Spinal cord (tissue), 10 donors: Measurements from ENCODE around the gene TAMALIN. TPM values are rescaled to one million over a fixed set of nuclear protein-coding genes. Genes with fewer than 3 reads are reported as not detected.

ENCODE experiments used
- DNase-seq, 6 donors: peaks; one replicate each; pipeline versions ENCODE4 v3.0.0 to v3.0.0-alpha.2; 2013 to 2015; ENCODE audit warnings: low spot score in 6 of 6, low read depth in 4 of 6
- H3K27ac ChIP-seq: one replicate; pipeline ENCODE4 v1.5.1; 2013; ENCODE audit warnings: low read depth, low read length, control low read depth
- H3K27me3 ChIP-seq: one replicate; pipeline ENCODE4 v1.6.1; 2013; ENCODE audit warnings: low read length; ENCODE audit not compliant: control insufficient read depth, insufficient read depth
- H3K36me3 ChIP-seq: one replicate; pipeline ENCODE4 v1.6.1; 2013; ENCODE audit warnings: low read length; ENCODE audit not compliant: control insufficient read depth, insufficient read depth
- H3K4me1 ChIP-seq: one replicate; pipeline ENCODE4 v1.6.1; 2013; ENCODE audit warnings: low read length; ENCODE audit not compliant: control insufficient read depth, insufficient read depth
- H3K4me3 ChIP-seq: one replicate; pipeline ENCODE4 v1.5.1; 2013; ENCODE audit warnings: low read depth, low read length, control low read depth
- H3K9me3 ChIP-seq: one replicate; pipeline ENCODE4 v1.6.1; 2013; ENCODE audit warnings: low read length; ENCODE audit not compliant: control insufficient read depth, insufficient read depth
- WGBS: methylation state at CpG from one replicate; pipeline ENCODE4 v1.1.5; 2013; ENCODE audit warnings: missing lambda C conversion rate; ENCODE audit not compliant: insufficient coverage; 5-methylcytosine and 5-hydroxymethylcytosine counted together
- polyA plus RNA-seq, 2 donors: library from polyadenylated mRNA; unstranded; fragments of 120-200 nt; gene quantifications; one replicate each; pipeline ENCODE4 v1.2.1, GENCODE V29; 2013; ENCODE audit not compliant: insufficient read length in 2 of 2
- total RNA-seq, 2 donors: library from RNA; depleted of rRNA in 1 of 2; stranded (reverse); fragments of 120-200 nt in 1 of 2; fragments of >200 nt in 1 of 2; gene quantifications; one replicate each; pipeline versions ENCODE4 v1.2.3 to v1.2.4, GENCODE V29; 2013 to 2014
- donor health status: healthy.

The TAMALIN gene
- total and polyA plus RNA-seq, 4 donors, result 6.6 to 27.1 (median 17.1) TPM

DNA sequence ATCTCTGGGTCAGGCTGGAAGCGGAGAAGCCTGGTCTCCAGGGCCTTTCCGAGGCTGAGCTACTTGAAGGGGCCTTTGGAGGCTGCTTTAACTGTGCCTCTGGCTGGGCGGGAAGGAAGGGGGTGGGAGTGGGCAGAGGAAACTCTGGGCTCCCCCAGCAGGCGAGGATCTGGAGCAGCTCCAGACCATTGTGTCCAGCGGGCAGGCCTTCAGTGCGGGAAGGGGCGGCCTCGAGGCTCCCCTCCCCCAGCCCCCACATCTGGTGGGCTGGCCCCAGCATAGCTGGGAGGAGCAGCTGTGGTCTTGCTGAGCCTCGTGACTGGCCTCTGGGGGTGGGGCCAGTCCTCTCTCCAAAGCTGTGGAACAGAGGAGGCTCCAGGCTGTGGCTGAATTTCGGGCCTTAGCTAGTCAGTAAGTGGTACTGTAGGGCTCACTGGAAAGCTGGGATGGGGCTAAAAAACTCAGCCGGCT, 3.4 kb downstream of the TAMALIN start:
- 25% methylated on average over 6 of the region's 11 CpGs for WGBS
- H3K27me3 ChIP-seq, result peaks cover 22% of the 10 kb centered on the region
- peak overlapping the region; percentile 87 for H3K27ac ChIP-seq
- H3K9me3 ChIP-seq, result no peaks in the 10 kb centered on the region
- H3K36me3 ChIP-seq, result peaks cover 8% of the 10 kb centered on the region
- H3K4me1 ChIP-seq, result peaks cover 63% of the 10 kb centered on the region
- DNase-seq, result peak in 2 of 6 donors; percentile 66 to 90
- H3K4me3 ChIP-seq, result peak overlapping the region; percentile 9

DNA sequence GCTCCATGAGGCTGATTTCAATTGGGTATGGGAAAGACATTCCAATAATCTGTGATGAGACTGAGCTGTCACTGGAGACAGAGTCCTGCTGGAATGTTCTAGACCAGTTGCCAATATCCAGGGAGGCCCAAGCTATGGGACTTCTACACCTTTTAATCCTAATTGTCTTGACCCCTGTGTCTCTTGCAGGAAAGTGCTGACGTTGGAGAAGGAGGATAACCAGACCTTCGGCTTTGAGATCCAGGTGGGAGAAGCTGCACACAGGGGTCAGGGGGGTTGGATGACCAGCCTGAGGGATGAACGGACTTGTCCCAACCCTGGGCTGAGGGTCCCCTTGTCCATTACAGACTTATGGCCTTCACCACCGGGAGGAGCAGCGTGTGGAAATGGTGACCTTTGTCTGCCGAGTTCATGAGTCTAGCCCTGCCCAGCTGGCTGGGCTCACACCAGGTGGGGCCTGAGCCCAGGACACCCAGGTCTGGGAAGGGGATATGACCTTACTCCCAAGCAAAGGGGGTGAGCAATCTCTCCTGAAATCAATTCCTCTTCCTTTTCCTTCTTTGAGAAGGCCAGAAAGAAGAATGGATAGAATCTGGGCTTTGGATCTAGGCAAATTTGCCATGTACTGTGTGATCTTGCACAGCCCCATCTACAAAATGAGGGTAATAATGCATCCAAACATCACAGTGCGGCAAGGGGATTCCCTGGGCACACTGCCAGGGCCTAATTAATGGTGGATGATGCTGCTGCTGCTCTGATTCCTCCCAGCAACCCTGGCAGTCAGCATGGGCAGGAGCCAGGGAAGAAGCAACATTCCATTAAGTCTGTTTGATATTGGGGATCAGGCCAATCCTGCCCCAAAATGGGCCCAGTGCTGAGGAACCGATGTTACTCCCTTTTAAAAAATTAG, 4.2 kb downstream of the TAMALIN start:
- 41% methylated on average over 8 of the region's 8 CpGs for WGBS
- peak overlapping the region; percentile 87 for H3K27ac ChIP-seq

DNA sequence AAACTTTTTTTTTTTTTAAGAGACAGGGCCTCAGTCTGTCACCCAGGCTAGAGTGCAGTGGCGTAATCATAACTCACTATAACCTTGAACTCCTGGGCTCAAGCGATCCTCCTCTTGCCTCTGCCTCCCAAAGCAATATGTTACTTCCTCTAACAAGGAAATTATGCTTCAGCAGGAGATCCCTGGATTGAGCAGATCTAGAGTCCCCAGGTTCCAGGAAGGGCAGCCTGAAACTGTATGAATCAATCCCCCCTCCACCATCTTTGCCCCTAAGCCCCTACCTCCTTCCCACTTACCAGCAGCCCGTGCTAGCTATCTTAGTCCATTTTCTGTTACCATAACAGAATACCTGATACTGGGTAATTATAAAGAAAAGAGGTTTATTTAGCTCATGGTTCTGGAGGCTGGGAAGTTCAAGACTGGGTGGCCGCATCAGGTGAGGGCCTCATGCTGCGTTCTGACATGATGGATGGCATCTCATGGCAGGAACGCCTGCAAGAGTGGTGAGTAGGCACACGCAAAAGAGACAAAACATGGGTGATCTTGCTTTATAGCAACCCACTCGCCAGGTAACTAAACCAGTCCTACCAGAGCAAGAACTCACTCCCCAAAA, 5.0 kb downstream of the TAMALIN start:
- Histone ChIP-seq H3K4me1 (peaks cover 56% of the 10 kb centered on the region), H3K27ac (peak overlapping the region; percentile 87)

More for the DNA sequence above, 4.2 kb downstream of the TAMALIN start:
- DNase-seq, result peak in 5 of 6 donors; percentile 50 to 97 (median 77)
- Histone ChIP-seq H3K9me3 (no peaks in the 10 kb centered on the region), H3K4me3 (peak overlapping the region; percentile 9), H3K4me1 (peaks cover 62% of the 10 kb centered on the region), H3K27me3 (peaks cover 19% of the 10 kb centered on the region), H3K36me3 (peaks cover 9% of the 10 kb centered on the region)

DNA sequence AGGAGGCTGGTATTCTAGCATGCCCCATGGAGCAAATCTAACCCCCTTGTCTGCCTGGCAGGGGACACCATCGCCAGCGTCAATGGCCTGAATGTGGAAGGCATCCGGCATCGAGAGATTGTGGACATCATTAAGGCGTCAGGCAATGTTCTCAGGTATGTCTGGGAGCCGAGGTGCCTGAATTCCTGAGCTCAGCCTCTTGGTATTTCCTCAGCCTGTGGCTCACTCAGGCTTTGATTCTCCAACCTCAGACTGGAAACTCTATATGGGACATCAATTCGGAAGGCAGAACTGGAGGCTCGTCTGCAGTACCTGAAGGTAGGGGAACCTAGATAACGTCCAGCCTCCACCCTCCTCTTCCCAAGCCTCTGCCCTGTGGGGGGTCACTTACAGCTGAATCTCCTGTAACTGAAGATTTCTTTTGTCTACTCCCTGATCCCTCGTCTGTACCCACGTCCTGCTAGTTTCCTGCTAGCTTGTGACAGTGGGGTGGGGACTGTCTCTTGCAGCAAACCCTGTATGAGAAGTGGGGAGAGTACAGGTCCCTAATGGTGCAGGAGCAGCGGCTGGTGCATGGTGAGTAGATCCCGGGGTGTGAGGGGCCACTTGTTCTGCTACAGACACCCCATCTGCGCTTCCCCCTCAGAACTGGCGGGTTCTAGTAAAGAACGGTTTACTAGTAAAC, 7.0 kb downstream of the TAMALIN start:
- peaks cover 9% of the 10 kb centered on the region for H3K36me3 ChIP-seq
- H3K9me3 ChIP-seq, result no peaks in the 10 kb centered on the region
- H3K27ac ChIP-seq, result no peak overlapping the region
- H3K27me3 ChIP-seq, result peaks cover 6% of the 10 kb centered on the region
- 93% methylated on average over 13 of the region's 16 CpGs for WGBS
- peaks cover 42% of the 10 kb centered on the region for H3K4me1 ChIP-seq
- H3K4me3 ChIP-seq, result no peak overlapping the region
- DNase-seq, result no peak

More for the DNA sequence above, 5.0 kb downstream of the TAMALIN start:
- H3K9me3 ChIP-seq, result no peaks in the 10 kb centered on the region
- H3K4me3 ChIP-seq, result no peak overlapping the region
- peaks cover 13% of the 10 kb centered on the region for H3K27me3 ChIP-seq
- DNase-seq, result no peak
- peaks cover 9% of the 10 kb centered on the region for H3K36me3 ChIP-seq
- WGBS, result 88% methylated on average over 6 of the region's 8 CpGs

DNA sequence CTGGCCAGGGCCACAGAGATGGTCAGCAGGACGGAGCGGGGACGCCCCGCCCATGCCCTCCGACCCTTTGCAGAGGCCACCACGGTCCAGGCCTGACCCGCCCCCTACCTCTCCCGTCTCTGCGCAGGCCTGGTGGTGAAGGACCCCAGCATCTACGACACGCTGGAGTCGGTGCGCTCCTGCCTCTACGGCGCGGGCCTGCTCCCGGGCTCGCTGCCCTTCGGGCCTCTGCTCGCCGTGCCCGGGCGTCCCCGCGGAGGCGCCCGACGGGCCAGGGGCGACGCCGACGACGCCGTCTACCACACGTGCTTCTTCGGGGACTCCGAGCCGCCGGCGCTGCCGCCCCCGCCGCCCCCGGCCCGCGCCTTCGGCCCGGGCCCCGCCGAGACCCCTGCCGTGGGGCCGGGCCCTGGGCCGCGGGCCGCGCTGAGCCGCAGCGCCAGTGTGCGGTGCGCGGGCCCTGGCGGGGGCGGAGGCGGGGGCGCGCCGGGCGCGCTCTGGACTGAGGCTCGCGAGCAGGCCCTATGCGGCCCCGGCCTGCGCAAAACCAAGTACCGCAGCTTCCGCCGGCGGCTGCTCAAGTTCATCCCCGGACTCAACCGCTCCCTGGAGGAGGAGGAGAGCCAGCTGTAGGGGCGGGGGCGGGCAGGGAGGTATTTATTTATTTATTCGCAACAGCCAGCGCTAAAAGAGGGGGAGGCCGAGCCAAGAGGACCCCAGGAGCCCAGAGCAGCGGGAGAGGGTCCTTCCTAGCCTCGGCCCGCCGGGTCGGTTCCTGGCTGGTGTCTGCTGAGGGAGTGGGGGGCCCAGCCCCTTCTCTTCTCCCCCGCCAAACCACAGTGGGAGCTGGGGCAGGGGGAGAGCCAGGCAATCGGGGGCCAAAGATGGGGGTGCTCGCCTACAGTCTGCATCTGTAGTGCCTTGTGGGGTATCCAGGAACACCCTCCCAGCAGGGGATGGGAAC, 8.1 kb downstream of the TAMALIN start:
- Histone ChIP-seq H3K4me3 (no peak overlapping the region), H3K9me3 (no peaks in the 10 kb centered on the region), H3K27me3 (peaks cover 8% of the 10 kb centered on the region), H3K27ac (no peak overlapping the region), H3K4me1 (peaks cover 31% of the 10 kb centered on the region), H3K36me3 (peaks cover 5% of the 10 kb centered on the region)
- 18% methylated on average over 82 of the region's 93 CpGs for WGBS
- DNase-seq, result peak in 1 of 6 donors; percentile 57

DNA sequence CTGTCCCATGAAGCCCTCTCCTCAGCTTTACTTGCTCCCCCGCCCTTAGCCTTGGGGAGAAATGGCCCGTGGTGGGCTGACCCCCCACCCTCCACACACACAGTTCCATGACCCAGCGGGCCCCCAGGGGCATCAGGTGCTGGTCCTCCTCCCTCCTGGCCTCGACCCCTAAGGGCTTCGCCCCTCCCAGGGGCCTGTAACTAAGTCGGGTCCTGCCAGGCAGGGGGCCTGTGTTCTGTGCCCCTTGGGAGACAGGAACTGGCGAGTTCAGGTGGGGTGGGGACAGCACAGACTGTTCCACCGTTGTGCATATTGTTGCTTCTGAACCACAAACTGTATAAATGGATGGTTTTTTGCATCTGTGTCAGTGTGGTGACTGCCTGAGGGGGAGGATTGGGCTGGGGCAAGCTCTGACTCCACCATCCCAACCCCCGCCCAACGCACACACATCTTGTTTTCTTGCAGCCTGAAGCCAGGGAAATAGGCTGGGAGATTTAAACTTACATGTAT, 8.8 kb downstream of the TAMALIN start:
- no peak overlapping the region for H3K27ac ChIP-seq
- DNase-seq, result no peak
- H3K4me3 ChIP-seq, result no peak overlapping the region
- no peaks in the 10 kb centered on the region for H3K9me3 ChIP-seq
- WGBS, result 63% methylated on average over 8 of the region's 10 CpGs
- peaks cover 5% of the 10 kb centered on the region for H3K36me3 ChIP-seq
- peaks cover 30% of the 10 kb centered on the region for H3K4me1 ChIP-seq
- H3K27me3 ChIP-seq, result peaks cover 8% of the 10 kb centered on the region

DNA sequence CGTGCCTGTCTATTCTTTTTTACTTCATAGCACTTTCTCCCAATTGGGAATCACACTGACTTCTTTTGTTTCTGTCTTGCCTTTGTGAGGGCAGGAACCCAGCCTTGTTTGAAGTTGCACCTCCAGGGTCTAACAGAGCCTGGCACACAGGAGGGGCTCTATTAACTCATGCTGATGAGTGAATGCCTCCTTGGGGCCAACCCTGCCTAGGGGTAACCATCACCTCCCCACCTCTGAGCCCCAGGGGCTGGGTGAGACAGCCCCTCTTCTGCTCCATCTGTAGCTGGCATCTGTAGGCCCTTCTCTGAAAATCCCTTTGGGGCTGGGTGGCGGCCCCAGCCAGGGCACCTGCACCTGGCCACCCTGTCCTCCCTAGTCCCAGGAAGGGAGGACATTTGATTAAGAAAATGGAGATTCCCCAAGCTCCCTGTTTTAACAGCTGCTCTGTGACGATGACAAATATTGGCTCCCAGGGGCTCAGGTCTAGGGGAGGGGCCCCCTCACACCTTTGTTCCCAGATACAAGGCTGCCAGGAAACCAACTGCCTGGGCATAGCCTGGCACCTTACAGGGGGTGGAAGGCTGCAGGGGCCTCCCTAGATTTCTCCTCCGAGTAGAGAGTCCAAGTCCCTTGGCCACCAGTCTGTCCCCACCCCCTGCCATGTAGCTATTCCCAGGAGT, 11.8 kb downstream of the TAMALIN start:
- no peak for DNase-seq
- peaks cover 28% of the 10 kb centered on the region for H3K4me1 ChIP-seq

DNA sequence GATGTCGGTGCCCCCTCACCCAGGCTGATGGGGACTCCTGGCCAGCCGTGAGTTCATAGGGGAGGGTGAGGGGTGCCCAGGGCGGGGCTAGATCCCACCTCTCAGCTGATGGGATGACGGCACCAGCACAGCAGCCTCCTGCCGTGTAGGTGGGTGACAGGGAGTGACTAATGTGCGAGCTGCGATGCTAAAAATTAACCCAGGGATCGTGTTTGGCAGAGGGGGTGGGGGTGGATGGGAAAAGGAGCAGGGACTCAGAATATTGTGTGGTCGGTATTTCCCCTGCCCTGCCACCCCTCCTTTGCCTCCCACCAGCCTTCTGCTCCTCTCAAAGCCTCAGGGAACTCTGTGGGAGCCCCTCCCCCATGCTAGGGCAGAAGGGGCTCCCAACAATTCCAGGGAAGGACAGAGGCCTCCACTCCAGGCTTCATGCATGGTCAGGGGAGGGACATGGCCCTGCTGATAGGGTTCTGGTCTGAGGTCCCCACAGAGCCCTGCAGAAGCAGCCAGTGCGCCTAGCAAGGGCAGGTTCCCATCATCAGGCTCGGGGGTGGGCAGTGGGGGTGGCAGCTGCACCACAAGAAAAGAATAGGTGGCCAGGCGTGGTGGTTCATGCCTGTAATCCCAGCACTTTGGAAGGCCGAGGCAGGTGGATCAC, 12.5 kb downstream of the TAMALIN start:
- Histone ChIP-seq H3K27ac (no peak overlapping the region), H3K36me3 (peaks cover 5% of the 10 kb centered on the region)
- 69% methylated on average over 8 of the region's 13 CpGs for WGBS

More for the DNA sequence above, 11.8 kb downstream of the TAMALIN start:
- Histone ChIP-seq H3K27ac (no peak overlapping the region), H3K4me3 (no peak overlapping the region), H3K27me3 (peaks cover 16% of the 10 kb centered on the region), H3K36me3 (peaks cover 5% of the 10 kb centered on the region), H3K9me3 (no peaks in the 10 kb centered on the region)
- 54% methylated on average over 3 of the region's 4 CpGs for WGBS

More for the DNA sequence above, 12.5 kb downstream of the TAMALIN start:
- Histone ChIP-seq H3K27me3 (peaks cover 16% of the 10 kb centered on the region), H3K9me3 (no peaks in the 10 kb centered on the region), H3K4me1 (peaks cover 35% of the 10 kb centered on the region), H3K4me3 (no peak overlapping the region)
- DNase-seq, result no peak
